NCI-H526 (cell line): ENCODE data around the gene MYH7.

ENCODE experiments used
- DNase-seq, 2 experiments: peaks; one replicate each; lab custom pipeline; 2025; lab: John Stamatoyannopoulos, UW

MYH7 gene

GRCh38 chr14:23447361-23448350 is 12.2 kb upstream of the MYH7 start:
- peak in 1 of 2 experiments; percentile 35 for DNase-seq

GRCh38 chr14:23446291-23446851 is 10.9 kb upstream of the MYH7 start:
- DNase-seq, result no peak

GRCh38 chr14:23445773-23446172 is 10.3 kb upstream of the MYH7 start:
- no peak for DNase-seq

GRCh38 chr14:23444314-23444713 is 8.9 kb upstream of the MYH7 start:
- DNase-seq, result no peak

GRCh38 chr14:23443881-23444280 is 8.4 kb upstream of the MYH7 start:
- no peak for DNase-seq

GRCh38 chr14:23443411-23443812 is 8.0 kb upstream of the MYH7 start:
- no peak for DNase-seq

GRCh38 chr14:23442721-23443356 is 7.4 kb upstream of the MYH7 start:
- DNase-seq, result no peak

- DNase-seq, result no peak
Measured at GRCh38 chr14:23441076-23441475, 5.6 kb upstream of the MYH7 start.

GRCh38 chr14:23439107-23439835 is 3.8 kb upstream of the MYH7 start:
- DNase-seq, result no peak

GRCh38 chr14:23438101-23438971 is 2.9 kb upstream of the MYH7 start:
- DNase-seq, result no peak

GRCh38 chr14:23437133-23438100 is 2.0 kb upstream of the MYH7 start:
- no peak for DNase-seq

- peak in 1 of 2 experiments; percentile 47 for DNase-seq
Measured at GRCh38 chr14:23436327-23437132, 1.1 kb upstream of the MYH7 start.

- DNase-seq, result no peak
Measured at GRCh38 chr14:23434488-23435222, 805 bp downstream of the MYH7 start.

- no peak for DNase-seq
Measured at GRCh38 chr14:23433457-23433856, 2.0 kb downstream of the MYH7 start.

GRCh38 chr14:23432946-23433345 is 2.5 kb downstream of the MYH7 start:
- no peak for DNase-seq

- no peak for DNase-seq
Measured at GRCh38 chr14:23432102-23432925, 3.1 kb downstream of the MYH7 start.

GRCh38 chr14:23431486-23431885 is 4.0 kb downstream of the MYH7 start:
- DNase-seq, result no peak

GRCh38 chr14:23430723-23431085 is 4.8 kb downstream of the MYH7 start:
- no peak for DNase-seq
